CD4-positive, alpha-beta T cell treated with Interleukin-17A for 1 hour (primary cell): ENCODE results near the gene FREM1.

Experiments
- DNase-seq: peaks from one replicate; pipeline ENCODE4 v3.0.0-alpha.2; 2020

Gene FREM1

GRCh38 chr9:14813336-14814248 lies 96.6 kb downstream of the FREM1 start:
- DNase-seq: no peak

GRCh38 chr9:14812806-14813205 lies 97.4 kb downstream of the FREM1 start:
- DNase-seq: no peak

GRCh38 chr9:14811844-14812243 lies 98.4 kb downstream of the FREM1 start:
- DNase-seq: no peak

GRCh38 chr9:14806941-14807520 lies 103.2 kb downstream of the FREM1 start:
- no peak for DNase-seq

GRCh38 chr9:14799030-14799429 lies 111.2 kb downstream of the FREM1 start:
- DNase-seq: no peak

- DNase-seq: no peak
These were observed 112.8 kb downstream of the FREM1 start for GRCh38 chr9:14797435-14797834.

- no peak for DNase-seq
These were observed 116.8 kb downstream of the FREM1 start for GRCh38 chr9:14793389-14793788.

- DNase-seq: no peak
These were observed 119.6 kb downstream of the FREM1 start for GRCh38 chr9:14790628-14791027.

GRCh38 chr9:14788846-14789245 lies 121.4 kb downstream of the FREM1 start:
- no peak for DNase-seq

GRCh38 chr9:14783358-14783757 lies 126.9 kb downstream of the FREM1 start:
- no peak for DNase-seq

GRCh38 chr9:14782286-14783051 lies 127.8 kb downstream of the FREM1 start:
- DNase-seq: no peak

- DNase-seq: no peak
These were observed 129.5 kb downstream of the FREM1 start for GRCh38 chr9:14780693-14781092.

GRCh38 chr9:14780251-14780650 lies 130.0 kb downstream of the FREM1 start:
- no peak for DNase-seq

GRCh38 chr9:14779566-14780022 lies 130.6 kb downstream of the FREM1 start:
- no peak for DNase-seq

GRCh38 chr9:14778565-14778964 lies 131.7 kb downstream of the FREM1 start:
- DNase-seq: no peak

GRCh38 chr9:14775917-14776316 lies 134.3 kb downstream of the FREM1 start:
- DNase-seq: no peak

GRCh38 chr9:14770592-14770991 lies 139.6 kb downstream of the FREM1 start:
- no peak for DNase-seq

GRCh38 chr9:14769230-14769571 lies 141.0 kb downstream of the FREM1 start:
- DNase-seq: no peak

GRCh38 chr9:14768405-14769229 lies 141.6 kb downstream of the FREM1 start:
- DNase-seq: peak; percentile 46

GRCh38 chr9:14766299-14766698 lies 143.9 kb downstream of the FREM1 start:
- no peak for DNase-seq

GRCh38 chr9:14761584-14761983 lies 148.6 kb downstream of the FREM1 start:
- DNase-seq: no peak

- DNase-seq: no peak
These were observed 150.2 kb downstream of the FREM1 start for GRCh38 chr9:14760060-14760459.

GRCh38 chr9:14756291-14756690 lies 153.9 kb downstream of the FREM1 start:
- DNase-seq: no peak
